ENCODE results near the gene PIP4K2C. TPM values are rescaled to one million over a fixed set of nuclear protein-coding genes. Genes with fewer than 3 reads are reported as not detected.
A peak's percentile ranks its signal among the peaks of the same experiment; 100 is the strongest.

Gene PIP4K2C
- total RNA-seq, 1 experiment from 2014 or later, result 37.1 TPM

GRCh38 chr12:57605811-57606311 is 14.9 kb downstream of the PIP4K2C start:
- Histone ChIP-seq H3K23ac (ENCODE audit: insufficient read length, low read depth, low read length) (no peak overlapping the region), H3K4ac (ENCODE audit: low read depth, low read length) (no peak overlapping the region), H4K8ac (replicated peaks; ENCODE audit: insufficient read length, low read depth, low read length) (no peak overlapping the region), H3K18ac (ENCODE audit: insufficient read length, low read depth, low read length) (no peak overlapping the region), H3K23me2 (ENCODE audit: insufficient read length, low read depth, low read length, poor library complexity, severe bottlenecking) (peaks cover 31% of the 10 kb centered on the region), H3K4me1 (ENCODE audit: insufficient read depth, low read length) (peaks cover 3% of the 10 kb centered on the region), H3K4me2 (ENCODE audit: insufficient read depth, insufficient read length, low read length) (peak overlapping the region; percentile 89), H4K91ac (ENCODE audit: insufficient read length, low read depth, low read length) (no peak overlapping the region), H2BK5ac (ENCODE audit: insufficient read length, low read length) (no peak overlapping the region), H2AFZ (ENCODE audit: low read length) (no peak overlapping the region), H3K27ac (ENCODE audit: insufficient read length, low read depth, low read length) (no peak overlapping the region), H4K20me1 (ENCODE audit: control insufficient read depth, insufficient read depth, insufficient read length) (no peaks in the 10 kb centered on the region), H3K56ac (ENCODE audit: insufficient read length, low read depth, low read length) (no peak overlapping the region), H3K9me3 (ENCODE audit: control insufficient read depth, low read depth, low read length) (no peaks in the 10 kb centered on the region), H3K79me2 (ENCODE audit: insufficient read depth, low read length) (no peaks in the 10 kb centered on the region), H2BK12ac (ENCODE audit: insufficient read length, low read depth, low read length) (no peak overlapping the region), H4K5ac (ENCODE audit: insufficient read length, low read depth, low read length) (no peak overlapping the region), H2AK5ac (ENCODE audit: insufficient read length, low read length) (no peak overlapping the region), H2BK20ac (ENCODE audit: low read depth, low read length, poor library complexity, severe bottlenecking) (no peak overlapping the region), H3K9ac (ENCODE audit: extremely low read depth, insufficient read length, low read length) (no peak overlapping the region), H2BK15ac (ENCODE audit: low read depth, low read length) (no peak overlapping the region), H3K79me1 (ENCODE audit: insufficient read depth, low read depth, low read length, poor library complexity, severe bottlenecking) (no peaks in the 10 kb centered on the region), H3T11ph (ENCODE audit: low read length) (no peak overlapping the region), H3K14ac (ENCODE audit: insufficient read depth, low read length) (no peak overlapping the region), H3K27me3 (ENCODE audit: insufficient read depth, low read length) (no peaks in the 10 kb centered on the region), H2BK120ac (ENCODE audit: low read depth, low read length, poor library complexity, severe bottlenecking) (no peak overlapping the region)
- Mint-ChIP-seq H3K4me1 (peaks cover 37 to 40% of the 10 kb centered on the region in 2 experiments), H3K36me3 (ENCODE audit: insufficient read depth in 1 of 3, low read depth in 3 of 3) (peaks cover 9 to 43% (median 29%) of the 10 kb centered on the region in 3 experiments), H3K27ac (no peak overlapping the region), H3K4me3 (peak overlapping the region; percentile 90), H3K9me3 (no peaks in the 10 kb centered on the region; a peak in 1 of 5 replicates), H3K27me3 (ENCODE audit: low read depth) (peaks cover 7% of the 10 kb centered on the region)
- no peak for DNase-seq
- TF ChIP-seq, protein P1, sequence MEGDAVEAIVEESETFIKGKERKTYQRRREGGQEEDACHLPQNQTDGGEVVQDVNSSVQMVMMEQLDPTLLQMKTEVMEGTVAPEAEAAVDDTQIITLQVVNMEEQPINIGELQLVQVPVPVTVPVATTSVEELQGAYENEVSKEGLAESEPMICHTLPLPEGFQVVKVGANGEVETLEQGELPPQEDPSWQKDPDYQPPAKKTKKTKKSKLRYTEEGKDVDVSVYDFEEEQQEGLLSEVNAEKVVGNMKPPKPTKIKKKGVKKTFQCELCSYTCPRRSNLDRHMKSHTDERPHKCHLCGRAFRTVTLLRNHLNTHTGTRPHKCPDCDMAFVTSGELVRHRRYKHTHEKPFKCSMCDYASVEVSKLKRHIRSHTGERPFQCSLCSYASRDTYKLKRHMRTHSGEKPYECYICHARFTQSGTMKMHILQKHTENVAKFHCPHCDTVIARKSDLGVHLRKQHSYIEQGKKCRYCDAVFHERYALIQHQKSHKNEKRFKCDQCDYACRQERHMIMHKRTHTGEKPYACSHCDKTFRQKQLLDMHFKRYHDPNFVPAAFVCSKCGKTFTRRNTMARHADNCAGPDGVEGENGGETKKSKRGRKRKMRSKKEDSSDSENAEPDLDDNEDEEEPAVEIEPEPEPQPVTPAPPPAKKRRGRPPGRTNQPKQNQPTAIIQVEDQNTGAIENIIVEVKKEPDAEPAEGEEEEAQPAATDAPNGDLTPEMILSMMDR (conservative IDR thresholded peaks at IDR 0.05), result no peak
- no CpG with 5 or more reads among the region's 4 CpGs for WGBS (ENCODE audit: extremely low coverage, insufficient read length, low lambda C conversion rate)

All from H9 (cell line).